Fibroblast of skin of scalp (primary cell): ENCODE data around the gene SCN1B.
A peak's percentile ranks its signal among the peaks of the same experiment; 100 is the strongest.
"Not testable (repeated sequence)": the region's sequence is repeated elsewhere in the genome, so short reads cannot be mapped to it uniquely, and the experiment has no call there.

ENCODE experiments used
- DNase-seq: peaks from one replicate; pipeline ENCODE4 v3.0.0-alpha.2; 2013

The SCN1B gene

GRCh38 chr19:35000647-35001501, 29.4 kb upstream of the SCN1B start:
- peak; percentile 19 for DNase-seq

- DNase-seq, result no peak
These were observed 28.2 kb upstream of the SCN1B start for GRCh38 chr19:35002037-35002535.

- no peak for DNase-seq
These were observed 25.6 kb upstream of the SCN1B start for GRCh38 chr19:35004517-35005255.

- no peak for DNase-seq
These were observed 24.9 kb upstream of the SCN1B start for GRCh38 chr19:35005256-35005977.

GRCh38 chr19:35006007-35006341, 24.3 kb upstream of the SCN1B start:
- not testable (repeated sequence) for DNase-seq

- DNase-seq, result peak; percentile 38
These were observed 23.8 kb upstream of the SCN1B start for GRCh38 chr19:35006342-35006998.

- no peak for DNase-seq
These were observed 23.3 kb upstream of the SCN1B start for GRCh38 chr19:35006999-35007365.

GRCh38 chr19:35007427-35007826, 22.8 kb upstream of the SCN1B start:
- DNase-seq, result not testable (repeated sequence)

GRCh38 chr19:35008891-35009341, 21.4 kb upstream of the SCN1B start:
- no peak for DNase-seq

GRCh38 chr19:35009424-35010415, 20.6 kb upstream of the SCN1B start:
- no peak for DNase-seq

- DNase-seq, result no peak
These were observed 19.1 kb upstream of the SCN1B start for GRCh38 chr19:35011091-35011689.

- no peak for DNase-seq
These were observed 18.3 kb upstream of the SCN1B start for GRCh38 chr19:35011737-35012682.

- DNase-seq, result peak; percentile 53
These were observed 17.0 kb upstream of the SCN1B start for GRCh38 chr19:35013041-35013819.

- DNase-seq, result no peak
These were observed 16.2 kb upstream of the SCN1B start for GRCh38 chr19:35013820-35014754.

GRCh38 chr19:35014774-35015173, 15.5 kb upstream of the SCN1B start:
- DNase-seq, result not testable (repeated sequence)

- no peak for DNase-seq
These were observed 14.9 kb upstream of the SCN1B start for GRCh38 chr19:35015270-35015953.

- no peak for DNase-seq
These were observed 14.3 kb upstream of the SCN1B start for GRCh38 chr19:35015954-35016351.
